Suppressor macrophage (primary cell): ENCODE results near the gene RIN3.

Source experiments
- DNase-seq, 4 experiments: peaks; one replicate each; pipeline ENCODE4 v3.0.0-alpha.2; 2020 to 2022

Gene RIN3

DNA sequence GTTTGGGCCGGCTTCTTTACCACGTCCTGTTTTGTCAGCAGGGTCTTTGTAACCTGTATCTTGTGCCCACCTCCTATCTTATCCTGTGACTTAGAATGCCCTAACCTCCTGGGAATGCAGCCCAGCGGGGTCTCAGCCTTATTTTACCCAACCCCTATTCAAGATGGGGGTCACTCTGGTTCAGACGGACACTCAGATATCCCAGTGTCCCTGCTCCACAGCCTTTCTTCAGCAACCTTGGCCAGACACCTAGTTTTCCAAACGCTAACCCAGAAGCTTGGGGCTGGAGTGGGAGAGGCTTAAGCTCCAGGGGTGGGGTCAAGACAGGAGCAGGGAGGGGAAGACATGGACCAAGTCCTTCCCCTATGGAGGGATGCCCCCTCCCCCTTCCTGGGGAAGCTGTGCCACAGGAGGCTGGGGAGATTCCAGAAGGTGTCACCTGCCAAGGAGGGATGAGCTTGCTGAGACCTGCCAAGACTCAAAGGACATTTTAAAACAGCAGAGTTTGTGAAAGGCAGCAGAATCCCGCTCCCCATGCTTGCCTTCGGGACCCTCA, 62.2 kb downstream of the RIN3 start:
- no peak for DNase-seq

DNA sequence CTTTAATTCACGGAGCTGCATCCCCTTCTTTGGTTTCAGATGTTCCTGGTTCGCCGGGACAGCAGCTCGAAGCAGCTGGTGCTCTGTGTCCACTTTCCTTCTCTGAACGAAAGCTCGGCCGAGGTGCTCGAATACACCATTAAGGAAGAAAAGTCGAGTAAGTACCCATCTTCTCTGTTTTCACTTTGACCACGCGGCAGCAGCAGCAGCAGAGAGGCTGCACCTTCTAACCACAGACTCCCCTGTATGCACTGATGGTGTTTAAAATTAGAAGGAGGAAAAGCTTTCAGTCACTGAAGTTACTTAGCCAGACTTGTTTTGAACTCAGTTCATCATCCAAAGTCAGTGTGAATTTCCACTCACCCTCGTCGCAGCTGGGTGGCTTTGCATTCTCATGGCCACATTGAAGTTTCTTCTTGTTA, 63.8 kb downstream of the RIN3 start:
- DNase-seq: no peak

DNA sequence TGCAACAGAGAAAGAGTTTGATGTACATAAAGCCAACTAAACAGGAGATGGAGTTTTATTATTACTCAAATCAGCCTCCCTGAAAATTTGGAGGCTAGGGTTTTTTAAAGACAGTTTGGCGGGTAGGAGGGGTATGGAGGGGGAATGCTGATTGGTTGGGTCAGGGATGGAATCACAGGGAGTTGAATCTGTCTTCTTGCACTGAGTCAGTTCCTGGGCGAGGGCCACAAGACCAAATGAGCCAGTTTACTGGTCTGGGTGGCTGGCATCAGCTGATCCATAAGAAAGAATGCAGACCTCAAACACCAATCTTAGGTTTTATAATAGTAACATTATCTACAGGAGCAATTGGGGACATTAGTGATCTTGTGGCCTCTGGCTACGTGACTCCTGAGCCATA, 64.9 kb downstream of the RIN3 start:
- DNase-seq: no peak

DNA sequence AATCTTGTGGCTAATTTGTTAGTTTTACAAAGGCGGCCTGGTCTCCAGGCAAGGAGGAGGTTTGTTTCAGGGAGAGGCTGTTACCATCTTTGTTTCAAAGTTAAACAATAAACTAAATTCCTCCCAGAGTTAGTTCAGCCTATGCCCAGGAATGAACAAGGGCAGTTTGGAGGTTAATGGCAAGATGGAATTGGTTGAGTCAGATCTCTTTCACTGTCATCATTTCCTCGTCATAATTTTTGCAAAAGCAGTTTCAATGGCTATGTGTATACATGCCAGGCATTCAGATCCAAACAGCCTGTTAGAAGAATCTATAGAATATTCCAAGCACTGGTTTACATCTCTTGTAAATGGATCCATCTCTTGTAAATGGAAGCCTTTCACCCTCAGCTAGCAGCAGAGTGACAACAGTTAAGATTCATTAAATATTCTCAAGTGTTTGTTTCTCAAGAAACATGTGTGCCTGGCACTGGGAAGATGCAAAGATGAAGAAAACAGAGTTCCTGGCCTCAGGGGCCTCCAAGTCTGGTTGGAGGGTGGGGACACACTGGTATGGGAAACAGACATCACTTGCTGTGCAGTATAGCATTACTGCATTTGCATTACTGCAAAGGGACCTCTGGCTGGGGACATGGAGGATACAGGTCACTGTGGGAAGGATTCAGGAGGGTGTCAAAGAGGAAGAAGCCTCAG, 65.8 kb downstream of the RIN3 start:
- DNase-seq: no peak

DNA sequence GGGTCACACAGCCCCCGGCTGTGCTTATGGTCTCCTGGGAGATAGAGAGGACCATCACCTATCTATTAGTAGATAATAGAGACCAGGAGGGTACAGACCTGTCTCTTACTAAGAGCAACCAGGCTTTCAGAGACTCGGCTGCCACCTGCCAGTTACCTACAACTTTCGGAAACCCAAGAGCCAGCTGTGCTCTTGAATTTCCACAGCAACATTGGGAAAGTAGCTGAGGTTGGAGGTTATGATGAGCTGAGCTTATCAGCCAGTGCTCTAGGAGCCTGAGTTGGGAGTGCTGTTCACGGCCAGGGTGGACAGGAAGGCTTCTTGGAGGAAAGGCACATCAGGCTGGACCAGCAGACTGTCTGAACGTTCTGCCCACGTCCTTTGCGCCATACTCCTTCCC, 67.6 kb downstream of the RIN3 start:
- DNase-seq: no peak

DNA sequence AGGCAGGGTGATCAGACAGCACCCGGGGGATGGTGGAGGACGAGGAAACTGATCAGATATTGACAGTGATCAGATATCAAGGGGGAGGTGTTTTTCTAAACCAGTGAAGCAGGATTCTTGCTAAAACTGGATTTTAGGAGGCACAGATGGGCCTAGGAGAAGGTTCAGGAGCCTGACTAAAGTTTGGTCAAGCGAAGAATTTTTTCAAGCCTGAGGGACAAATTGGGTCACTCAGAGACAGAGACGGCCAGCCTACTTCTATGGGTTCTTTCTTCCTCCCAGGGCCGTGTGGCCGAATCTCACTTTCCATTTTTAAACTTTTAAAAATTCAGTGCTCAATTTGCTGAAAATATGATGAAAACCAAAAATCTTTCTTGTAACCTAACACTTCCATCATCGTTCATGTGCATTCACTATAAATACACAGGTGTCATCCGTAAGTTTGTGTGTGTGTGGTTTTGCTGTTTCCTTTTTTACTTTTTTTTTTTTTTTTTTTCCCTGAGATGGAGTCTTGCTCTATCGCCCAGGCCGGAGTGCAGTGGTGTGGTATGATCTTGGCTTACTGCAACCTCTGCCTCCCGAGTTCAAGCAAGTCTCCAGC, 68.5 kb downstream of the RIN3 start:
- no peak for DNase-seq

DNA sequence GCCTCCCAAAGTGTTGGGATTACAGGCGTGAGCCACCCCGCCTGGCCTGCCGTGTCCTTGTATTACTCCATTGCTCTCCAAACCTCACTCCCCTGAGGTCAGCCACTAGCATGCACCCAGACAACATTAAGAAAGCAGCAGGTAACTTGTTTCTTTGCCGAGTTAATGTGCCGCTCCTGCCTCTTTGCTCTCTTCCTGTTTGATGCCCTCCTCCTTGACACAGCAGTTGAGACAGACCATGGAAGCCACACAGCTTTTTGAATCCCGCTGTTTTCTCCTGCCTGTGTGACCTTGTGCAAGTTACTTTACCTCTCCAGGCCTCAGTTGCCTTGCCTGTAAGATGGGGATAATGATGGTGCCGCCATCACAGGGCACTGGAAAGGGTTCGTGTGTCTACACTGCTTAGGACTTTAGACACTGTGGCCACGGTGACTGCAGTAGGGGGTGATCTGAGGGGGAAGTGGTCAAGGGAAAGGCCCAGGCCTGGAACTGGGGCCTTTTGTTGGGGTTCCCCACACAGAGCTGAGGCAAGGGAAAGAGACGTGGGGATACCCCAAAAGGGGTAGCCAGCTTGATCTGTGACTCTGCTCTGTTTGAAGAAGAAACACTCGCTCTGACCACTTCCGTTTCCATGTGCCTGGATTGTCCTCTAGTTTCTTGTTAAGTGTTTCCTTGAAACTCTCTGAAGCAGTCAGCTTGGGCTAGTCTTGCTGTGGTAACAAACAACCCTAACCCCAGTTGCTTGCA, 69.3 kb downstream of the RIN3 start:
- DNase-seq: peak in 3 of 4 experiments; percentile 35 to 48 (median 45)

DNA sequence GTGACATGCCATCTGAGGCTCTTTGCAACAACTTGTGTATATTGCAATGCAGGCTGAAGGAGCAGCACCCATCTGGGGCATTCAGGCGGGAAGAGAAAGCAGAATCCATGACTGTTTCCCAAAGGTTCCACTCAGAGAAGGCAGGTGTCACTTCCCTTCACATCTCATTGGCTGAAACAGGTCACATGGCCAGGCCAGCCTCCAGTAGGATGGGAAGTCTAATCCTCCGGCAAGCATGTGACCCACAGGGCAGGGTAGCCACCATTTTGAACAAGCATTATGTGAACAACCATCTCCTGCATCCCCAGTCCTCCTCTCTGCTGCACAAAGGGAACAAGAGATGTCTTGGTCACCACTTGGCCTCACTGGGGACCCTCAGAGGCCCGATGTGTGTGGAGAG, 70.6 kb downstream of the RIN3 start:
- DNase-seq: no peak

DNA sequence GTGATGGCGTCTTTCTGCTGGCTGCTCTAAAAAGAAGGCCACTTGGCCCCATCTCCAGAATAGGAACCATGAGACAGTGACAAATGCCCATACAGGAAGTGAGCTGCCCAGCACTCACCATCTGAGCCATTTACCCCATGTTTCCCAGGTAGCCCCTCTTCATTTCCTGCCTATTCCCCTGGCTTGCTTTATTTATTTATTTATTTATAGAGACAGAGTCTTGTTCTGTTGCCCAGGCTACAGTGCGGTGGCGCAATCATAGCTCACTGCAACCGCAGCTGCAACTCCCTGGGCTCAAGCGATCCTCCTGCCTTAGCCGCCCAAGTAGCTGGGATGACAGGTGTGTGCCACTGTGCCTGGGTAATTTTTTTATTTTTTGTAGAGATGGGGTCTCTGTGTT, 71.2 kb downstream of the RIN3 start:
- DNase-seq: peak; percentile 33 to 68 (median 50)

DNA sequence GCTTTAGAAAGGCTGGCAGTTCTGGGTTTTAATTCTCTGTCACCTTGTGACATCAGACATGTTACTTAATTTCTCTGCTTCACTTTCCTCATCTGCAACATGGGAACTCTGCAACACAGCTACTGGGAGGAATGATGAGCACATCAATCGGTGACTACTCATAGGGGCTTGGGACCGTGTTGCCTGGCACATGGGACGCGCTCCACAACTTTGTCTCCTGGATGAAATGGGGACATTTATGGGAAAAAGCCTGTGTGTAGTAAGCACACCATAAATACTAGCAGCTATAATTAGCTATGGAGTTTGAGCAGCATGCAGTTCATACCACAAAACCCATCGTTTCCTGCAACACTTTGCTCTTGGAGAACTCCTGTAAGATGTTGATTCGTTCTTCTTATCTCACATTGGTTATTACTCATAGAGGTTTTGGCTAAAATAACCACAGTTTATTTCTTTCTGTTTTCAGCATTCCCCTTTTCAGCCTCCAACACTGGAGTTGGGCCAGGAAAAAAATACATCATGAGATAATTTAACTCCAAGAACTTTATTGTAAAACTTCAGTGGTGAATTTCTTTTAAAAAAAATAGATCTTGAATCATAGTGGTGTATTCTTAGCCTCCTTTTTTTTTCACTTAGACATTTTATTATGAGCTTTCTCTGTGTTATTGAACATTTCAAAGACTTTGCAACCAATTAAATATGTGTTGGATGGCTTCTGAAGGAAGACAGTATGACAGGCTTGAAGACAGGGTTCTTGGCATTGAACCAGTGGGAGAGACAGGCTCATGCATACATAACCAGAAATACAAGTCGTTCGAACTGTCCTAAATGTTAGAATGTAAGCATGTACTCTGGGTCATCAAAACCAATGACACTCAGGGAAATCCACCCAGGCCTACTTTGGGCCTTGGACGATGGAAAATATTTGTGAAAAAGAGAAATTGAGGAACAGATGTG, 72.7 kb downstream of the RIN3 start:
- peak; percentile 64 to 86 (median 72) for DNase-seq

DNA sequence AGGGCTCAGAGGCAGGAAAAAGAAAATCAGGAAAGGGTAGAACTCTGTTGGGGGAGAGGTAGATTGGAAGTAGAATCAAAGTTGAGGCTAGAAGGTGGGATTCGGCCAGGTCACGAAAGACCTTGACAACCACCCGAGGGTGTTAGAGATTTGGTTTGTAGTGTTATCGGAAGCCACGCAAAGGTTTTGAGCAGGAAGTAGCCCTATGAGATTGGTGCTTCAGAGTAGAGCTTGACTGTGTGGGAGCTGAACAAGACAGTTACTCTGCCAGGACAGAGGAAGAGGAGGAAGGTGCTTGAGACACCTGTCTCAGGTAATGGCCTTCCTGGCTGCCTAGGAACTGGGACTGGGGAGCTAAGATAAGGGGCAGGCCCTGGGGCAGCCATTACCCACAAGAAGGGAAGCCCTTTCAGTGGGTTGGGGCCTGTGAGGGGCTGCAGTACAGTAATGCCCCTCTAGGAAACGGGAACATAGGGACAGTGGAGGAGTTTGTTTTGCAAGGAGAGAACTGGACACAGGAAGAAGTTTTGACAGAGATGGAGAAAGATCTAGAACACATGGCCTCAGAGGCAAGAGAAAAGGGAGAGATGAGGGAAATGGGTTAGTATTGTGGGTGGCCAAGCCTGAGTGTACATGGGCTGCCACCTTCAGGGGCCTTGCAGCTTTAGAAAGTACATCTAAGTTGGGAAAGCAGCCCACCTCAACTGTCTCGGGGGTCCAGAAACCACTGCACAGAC, 73.5 kb downstream of the RIN3 start:
- DNase-seq: peak; percentile 17 to 53 (median 51)

DNA sequence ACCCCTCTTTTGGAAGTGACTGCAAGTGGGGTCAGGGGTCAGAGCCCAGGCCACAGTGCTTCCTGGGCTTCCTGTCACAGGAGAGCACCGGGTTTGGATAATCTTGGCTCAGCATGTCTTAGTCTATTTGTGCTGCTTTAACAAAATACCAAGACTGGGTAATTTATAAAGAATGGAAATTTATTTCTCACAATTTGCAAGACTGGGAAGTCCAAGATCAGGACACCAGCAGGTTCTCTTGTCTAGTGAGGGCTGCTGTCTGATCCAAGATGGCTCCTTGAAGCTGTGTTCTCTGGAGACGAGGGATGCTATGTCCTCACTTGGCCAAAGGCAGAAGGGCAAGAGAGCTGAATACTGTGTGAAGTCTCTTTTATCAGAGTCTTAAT, 74.1 kb downstream of the RIN3 start:
- no peak for DNase-seq

DNA sequence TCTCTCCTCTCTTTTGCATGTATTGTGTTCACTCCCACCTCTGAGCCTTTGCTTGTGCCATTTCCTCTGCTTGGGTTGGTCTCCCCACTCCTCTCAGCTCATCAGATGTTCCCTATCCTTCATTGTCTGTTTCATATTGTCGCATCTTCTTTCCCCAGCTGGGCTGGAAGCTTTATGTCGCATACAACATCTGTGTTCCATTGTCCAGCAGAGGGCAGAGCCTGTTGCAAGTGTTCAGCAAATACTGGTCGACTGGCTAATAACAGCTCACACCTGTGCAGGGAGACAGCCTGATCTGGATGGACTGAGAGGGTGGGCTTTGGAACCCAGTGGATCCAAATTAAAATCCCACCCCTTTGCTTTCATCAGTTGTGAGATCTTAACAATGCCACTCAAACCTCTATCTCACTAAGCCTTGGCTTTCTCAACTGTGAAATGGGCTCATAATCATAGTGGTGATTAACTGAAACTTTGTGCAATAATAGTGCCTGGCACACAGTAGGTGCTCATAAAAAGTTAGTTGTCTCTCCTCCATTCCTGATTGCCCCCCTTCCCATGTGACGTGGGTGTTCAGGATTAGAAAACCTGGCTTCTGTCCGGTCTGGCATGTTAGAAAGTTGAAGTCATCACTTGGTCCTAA, 75.8 kb downstream of the RIN3 start:
- peak in 3 of 4 experiments; percentile 24 to 37 (median 25) for DNase-seq

DNA sequence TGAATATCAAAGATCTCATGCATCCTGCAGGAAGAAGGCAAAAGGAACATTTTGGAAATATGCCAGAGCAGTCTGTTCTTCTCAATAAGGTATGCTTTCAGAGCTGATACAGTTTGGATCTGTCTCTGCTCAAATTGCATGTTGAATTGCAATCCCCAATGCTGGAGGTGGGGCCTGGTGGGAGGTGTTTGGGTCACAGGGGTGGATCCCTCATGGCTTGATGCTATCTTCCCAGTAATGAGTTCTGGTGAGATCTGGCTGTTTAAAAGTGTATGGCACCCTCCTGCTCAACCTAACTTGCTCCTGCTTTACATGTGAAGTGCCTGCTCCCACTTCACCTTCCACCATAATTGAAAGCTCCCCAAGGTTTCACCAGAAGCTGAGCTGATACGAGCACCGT, 76.6 kb downstream of the RIN3 start:
- no peak for DNase-seq

DNA sequence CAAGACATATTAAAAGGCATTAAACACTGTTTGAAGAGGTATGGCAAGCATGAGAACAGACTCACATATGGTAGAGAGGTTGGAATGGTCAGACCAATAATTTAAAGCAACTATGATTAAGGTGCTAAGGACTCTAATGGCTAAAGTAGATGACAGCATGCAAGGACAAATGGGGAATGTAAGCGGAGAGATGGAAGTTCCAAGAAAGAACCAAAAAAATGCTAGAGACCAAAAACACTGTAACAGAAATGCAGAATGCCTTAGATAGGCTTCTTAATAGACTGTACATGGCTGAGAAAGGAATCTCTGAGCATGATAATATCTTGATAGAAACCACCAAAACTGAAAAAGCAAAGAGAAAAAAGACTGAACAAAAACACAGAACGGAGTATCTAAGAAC, 77.4 kb downstream of the RIN3 start:
- no peak for DNase-seq

DNA sequence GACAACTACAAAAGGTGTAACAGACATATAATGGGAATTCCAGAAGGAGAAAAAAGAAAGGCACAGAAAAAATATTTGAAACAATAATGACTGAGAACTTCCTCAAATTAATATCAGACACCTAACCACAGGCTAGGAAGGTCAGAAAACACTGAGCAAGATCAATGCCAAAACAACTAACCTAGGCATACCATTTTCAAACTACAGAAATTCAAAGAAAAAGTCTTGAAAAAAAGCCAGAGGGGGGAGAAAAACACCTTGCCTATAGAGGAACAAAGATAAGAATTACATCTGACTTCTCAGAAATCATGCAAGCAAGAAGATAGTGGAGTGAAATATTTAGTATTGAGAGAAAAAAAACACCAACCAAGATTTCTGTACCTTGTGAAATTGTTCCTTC, 77.8 kb downstream of the RIN3 start:
- no peak for DNase-seq

DNA sequence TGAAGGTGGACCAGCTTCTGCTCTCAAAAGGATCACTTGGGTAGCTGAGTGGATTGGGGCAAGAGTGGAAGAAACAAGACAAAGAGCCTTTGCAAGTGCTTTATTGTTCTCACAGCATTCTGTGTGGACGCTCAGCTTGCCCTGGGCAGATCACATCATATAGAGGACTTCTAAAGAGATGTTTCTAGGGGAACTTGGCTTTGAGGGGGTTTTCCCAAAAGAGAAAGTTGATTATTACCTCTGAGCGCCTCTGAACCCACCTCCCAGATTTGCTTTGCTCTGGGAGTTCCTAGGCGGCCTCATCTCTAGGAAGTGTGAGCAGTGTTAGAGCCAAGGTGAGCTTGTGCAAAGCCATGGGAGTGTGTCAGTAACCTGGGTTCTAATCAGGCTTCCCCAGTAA, 81.7 kb downstream of the RIN3 start:
- no peak for DNase-seq

DNA sequence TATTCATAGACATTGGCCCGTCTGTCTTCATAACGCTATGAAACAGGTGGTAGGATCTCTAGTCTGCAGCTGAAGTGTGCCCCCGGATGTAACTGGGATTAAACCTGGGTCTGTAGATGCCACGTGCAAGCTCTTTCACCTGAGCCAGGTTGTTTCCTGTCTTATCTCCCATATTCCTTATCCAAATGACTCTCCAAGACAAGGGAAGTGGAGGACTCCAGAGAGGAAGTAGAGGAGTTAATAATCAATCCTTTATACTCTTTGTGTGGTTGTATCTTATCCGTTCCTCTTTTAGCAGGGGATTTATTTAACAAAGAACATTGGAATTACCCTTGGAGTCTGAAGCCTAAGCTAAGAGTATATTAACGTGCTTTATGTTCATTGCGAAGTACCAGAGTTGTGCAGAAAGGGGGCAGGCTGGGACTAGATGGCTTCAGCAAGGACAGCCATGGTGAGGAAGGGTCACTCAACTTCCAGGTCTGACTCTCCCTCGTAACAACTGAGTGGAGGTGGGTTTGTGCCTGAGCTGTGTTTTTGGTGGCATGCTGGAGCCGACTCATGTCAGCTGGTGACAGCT, 82.8 kb downstream of the RIN3 start:
- peak in 1 of 4 experiments; percentile 18 for DNase-seq

DNA sequence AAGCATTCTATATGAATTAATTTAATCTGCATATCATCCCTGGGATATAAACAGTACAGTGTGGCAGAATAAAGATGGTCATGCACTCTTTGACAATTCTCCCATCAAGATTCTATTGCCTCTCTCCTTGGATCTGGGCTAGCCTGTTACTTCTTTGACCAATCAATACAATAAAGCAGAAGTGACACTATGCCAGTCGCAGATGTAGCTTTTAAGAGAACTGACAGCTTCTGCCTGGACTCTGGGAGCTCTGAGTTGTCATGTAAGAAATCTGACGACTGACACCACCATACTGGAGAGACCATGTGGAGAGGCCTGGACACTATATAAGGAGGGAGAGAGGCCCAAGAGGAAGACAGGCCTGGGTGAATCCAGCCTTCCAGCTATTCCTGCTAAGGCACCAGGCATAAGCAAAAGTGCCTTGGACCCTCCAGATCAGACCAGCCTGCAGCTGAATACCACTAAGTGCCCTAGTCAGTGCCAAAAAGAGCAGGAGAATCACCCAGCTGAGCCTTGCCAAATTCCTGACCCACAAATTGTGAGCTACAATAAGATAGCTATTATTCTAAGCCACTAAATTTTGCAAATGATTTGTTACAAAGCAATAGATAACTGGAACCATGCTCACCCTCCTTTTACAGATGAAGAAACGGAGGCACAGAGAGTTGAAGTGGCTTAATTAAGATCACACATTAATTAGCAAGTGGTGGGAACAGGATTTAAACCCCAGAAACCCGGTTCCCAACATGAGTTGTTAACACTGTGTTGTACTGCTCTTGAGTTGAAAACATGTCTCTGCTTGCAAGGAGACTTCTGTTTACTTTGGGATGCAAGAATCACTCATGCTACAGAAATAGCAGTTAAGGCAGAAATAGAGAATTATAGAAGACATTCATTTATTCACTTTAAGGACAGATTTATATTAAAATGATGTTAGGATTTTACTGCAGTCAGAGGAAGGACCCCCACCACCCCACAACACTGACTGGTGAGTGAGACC, 84.6 kb downstream of the RIN3 start:
- peak; percentile 30 to 60 (median 45) for DNase-seq
